Vagina (tissue), 2 donors: Measurements from ENCODE around the gene FAM177B.

Experiments used
- POLR2A ChIP-seq, 2 donors: fragments of 450-650 bp; IDR thresholded peaks; one replicate each; pipeline ENCODE4 v1.6.1; 2017; ENCODE audit warnings: antibody characterized with exemption in 2 of 2, mild to moderate bottlenecking in 2 of 2, moderate library complexity in 2 of 2
- TF ChIP-seq, protein P1 (sequence below), 3 experiments: fragments of 450-650 bp in 2 of 3; fragments of 200-600 bp in 1 of 3; sonication (generic) in 1 of 3; IDR thresholded peaks; one replicate each; pipeline ENCODE4 v1.5.1; 2017 to 2019; ENCODE audit warnings: antibody characterized with exemption in 3 of 3, mild to moderate bottlenecking in 2 of 3, moderate library complexity in 2 of 3

DNA sequence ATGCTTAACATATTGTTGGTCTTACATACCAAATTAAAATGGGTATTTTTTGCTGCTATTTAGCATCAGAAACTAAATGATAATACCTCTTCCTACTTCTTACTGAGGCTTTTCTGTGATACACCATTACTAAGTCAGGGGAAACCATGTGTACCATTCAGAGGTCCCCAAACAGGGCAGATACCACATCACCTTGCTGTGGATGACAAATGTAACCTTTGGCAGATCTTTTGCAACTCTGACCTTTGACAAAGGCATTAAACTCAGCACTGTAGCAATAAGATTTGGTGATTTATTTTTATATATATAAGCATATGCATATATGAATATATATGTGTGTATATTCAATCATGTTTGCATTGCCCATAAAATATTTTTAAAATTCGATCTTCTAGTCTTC lies 2.9 kb downstream of the FAM177B start:
- TF ChIP-seq, protein P1, sequence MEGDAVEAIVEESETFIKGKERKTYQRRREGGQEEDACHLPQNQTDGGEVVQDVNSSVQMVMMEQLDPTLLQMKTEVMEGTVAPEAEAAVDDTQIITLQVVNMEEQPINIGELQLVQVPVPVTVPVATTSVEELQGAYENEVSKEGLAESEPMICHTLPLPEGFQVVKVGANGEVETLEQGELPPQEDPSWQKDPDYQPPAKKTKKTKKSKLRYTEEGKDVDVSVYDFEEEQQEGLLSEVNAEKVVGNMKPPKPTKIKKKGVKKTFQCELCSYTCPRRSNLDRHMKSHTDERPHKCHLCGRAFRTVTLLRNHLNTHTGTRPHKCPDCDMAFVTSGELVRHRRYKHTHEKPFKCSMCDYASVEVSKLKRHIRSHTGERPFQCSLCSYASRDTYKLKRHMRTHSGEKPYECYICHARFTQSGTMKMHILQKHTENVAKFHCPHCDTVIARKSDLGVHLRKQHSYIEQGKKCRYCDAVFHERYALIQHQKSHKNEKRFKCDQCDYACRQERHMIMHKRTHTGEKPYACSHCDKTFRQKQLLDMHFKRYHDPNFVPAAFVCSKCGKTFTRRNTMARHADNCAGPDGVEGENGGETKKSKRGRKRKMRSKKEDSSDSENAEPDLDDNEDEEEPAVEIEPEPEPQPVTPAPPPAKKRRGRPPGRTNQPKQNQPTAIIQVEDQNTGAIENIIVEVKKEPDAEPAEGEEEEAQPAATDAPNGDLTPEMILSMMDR (IDR thresholded peaks at IDR 0.05): no peak
- TF ChIP-seq POLR2A (IDR thresholded peaks at IDR 0.05): no peak
